ENCODE data around the gene RDH5. TPM values are rescaled to one million over a fixed set of nuclear protein-coding genes. Genes with fewer than 3 reads are reported as not detected.

Gene RDH5
- total RNA-seq, 1 experiment from 2014 or later: 6.2 TPM

GRCh38 chr12:55694651-55695050 lies 25.5 kb upstream of the RDH5 start:
- ChIA-PET CTCF (no interaction called here), RAD21 (ENCODE audit: low non-redundant PET in 1 of 2, low total read pairs in 2 of 2, uncharacterized antibody in 2 of 2, unreplicated experiment in 2 of 2) (no interaction called here), POLR2A (no interaction called here)
- BruUV-seq (replicated peaks): no TSS peak
- TF ChIP-seq RAD21 (IDR thresholded peaks at IDR 0.05; ENCODE audit: low read depth) (no peak), ZFX (IDR thresholded peaks at IDR 0.05) (no peak), TCF7L2 (IDR thresholded peaks at IDR 0.05; ENCODE audit: borderline replicate concordance, extremely low read depth, insufficient read depth, insufficient read length) (no peak), CEBPB (IDR thresholded peaks at IDR 0.05; ENCODE audit: low read depth) (no peak), JUND (IDR thresholded peaks at IDR 0.05) (no peak), EZH2phosphoT487 (IDR thresholded peaks at IDR 0.05; ENCODE audit: borderline replicate concordance) (no peak), EZH2 (IDR thresholded peaks at IDR 0.05) (no peak), YY1 (IDR thresholded peaks at IDR 0.05; ENCODE audit: extremely low read depth, insufficient replicate concordance, low read depth, low read length) (no peak), SIN3A (IDR thresholded peaks at IDR 0.05; ENCODE audit: low read depth) (no peak), POLR2A (IDR thresholded peaks at IDR 0.05; ENCODE audit: borderline replicate concordance, extremely low read depth, insufficient read depth, insufficient read length) (no peak)
- TF ChIP-seq, protein P1, sequence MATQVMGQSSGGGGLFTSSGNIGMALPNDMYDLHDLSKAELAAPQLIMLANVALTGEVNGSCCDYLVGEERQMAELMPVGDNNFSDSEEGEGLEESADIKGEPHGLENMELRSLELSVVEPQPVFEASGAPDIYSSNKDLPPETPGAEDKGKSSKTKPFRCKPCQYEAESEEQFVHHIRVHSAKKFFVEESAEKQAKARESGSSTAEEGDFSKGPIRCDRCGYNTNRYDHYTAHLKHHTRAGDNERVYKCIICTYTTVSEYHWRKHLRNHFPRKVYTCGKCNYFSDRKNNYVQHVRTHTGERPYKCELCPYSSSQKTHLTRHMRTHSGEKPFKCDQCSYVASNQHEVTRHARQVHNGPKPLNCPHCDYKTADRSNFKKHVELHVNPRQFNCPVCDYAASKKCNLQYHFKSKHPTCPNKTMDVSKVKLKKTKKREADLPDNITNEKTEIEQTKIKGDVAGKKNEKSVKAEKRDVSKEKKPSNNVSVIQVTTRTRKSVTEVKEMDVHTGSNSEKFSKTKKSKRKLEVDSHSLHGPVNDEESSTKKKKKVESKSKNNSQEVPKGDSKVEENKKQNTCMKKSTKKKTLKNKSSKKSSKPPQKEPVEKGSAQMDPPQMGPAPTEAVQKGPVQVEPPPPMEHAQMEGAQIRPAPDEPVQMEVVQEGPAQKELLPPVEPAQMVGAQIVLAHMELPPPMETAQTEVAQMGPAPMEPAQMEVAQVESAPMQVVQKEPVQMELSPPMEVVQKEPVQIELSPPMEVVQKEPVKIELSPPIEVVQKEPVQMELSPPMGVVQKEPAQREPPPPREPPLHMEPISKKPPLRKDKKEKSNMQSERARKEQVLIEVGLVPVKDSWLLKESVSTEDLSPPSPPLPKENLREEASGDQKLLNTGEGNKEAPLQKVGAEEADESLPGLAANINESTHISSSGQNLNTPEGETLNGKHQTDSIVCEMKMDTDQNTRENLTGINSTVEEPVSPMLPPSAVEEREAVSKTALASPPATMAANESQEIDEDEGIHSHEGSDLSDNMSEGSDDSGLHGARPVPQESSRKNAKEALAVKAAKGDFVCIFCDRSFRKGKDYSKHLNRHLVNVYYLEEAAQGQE (IDR thresholded peaks at IDR 0.05; ENCODE audit: low read depth): no peak
- TF ChIP-seq, protein P2, sequence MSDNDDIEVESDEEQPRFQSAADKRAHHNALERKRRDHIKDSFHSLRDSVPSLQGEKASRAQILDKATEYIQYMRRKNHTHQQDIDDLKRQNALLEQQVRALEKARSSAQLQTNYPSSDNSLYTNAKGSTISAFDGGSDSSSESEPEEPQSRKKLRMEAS (IDR thresholded peaks at IDR 0.05): no peak
- TF ChIP-seq, protein P3, sequence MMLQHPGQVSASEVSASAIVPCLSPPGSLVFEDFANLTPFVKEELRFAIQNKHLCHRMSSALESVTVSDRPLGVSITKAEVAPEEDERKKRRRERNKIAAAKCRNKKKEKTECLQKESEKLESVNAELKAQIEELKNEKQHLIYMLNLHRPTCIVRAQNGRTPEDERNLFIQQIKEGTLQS (IDR thresholded peaks at IDR 0.05): no peak
- H3K4me3 ChIP-seq (replicated peaks in 1 of 2; ENCODE audit: low read depth in 1 of 2, low read length in 2 of 2): no peak overlapping the region
- no peaks in the 10 kb centered on the region for H3K27me3 ChIP-seq (ENCODE audit: insufficient read depth, low read length)
- no peaks in the 10 kb centered on the region for H4K20me1 ChIP-seq (ENCODE audit: insufficient read depth)
- no peaks in the 10 kb centered on the region for H3K4me1 ChIP-seq (ENCODE audit: control insufficient read depth in 1 of 2, insufficient read depth in 2 of 2, low read length in 2 of 2)
- no peak overlapping the region for H2AFZ ChIP-seq (ENCODE audit: low read depth, low read length, poor library complexity, severe bottlenecking)
- H3K27ac ChIP-seq (ENCODE audit: low read depth, low read length): no peak overlapping the region
- H3K79me2 ChIP-seq (ENCODE audit: insufficient read depth, low read length): no peaks in the 10 kb centered on the region
- intact Hi-C loops (cut with micrococcal nuclease): no loop called here
- no peak overlapping the region for H3K4me2 ChIP-seq (ENCODE audit: low read length)
- DNase-seq (ENCODE audit: low read depth, low spot score) (no peak), ATAC-seq (no peak)
- no peaks in the 10 kb centered on the region for H3K9me3 ChIP-seq (ENCODE audit: control insufficient read depth in 1 of 2, insufficient read depth in 1 of 2, low read depth in 1 of 2, low read length in 2 of 2)
- H3K36me3 ChIP-seq (ENCODE audit: control insufficient read depth in 1 of 2, insufficient read depth in 2 of 2, low read length in 2 of 2): no peaks in the 10 kb centered on the region
- H3K9me2 ChIP-seq (ENCODE audit: insufficient read depth): no peaks in the 10 kb centered on the region
- no peak overlapping the region for H3K9ac ChIP-seq (ENCODE audit: low read length)
